WTC11 (cell line): Measurements from ENCODE around the gene PRR12. TPM values are rescaled to one million over a fixed set of nuclear protein-coding genes. Genes with fewer than 3 reads are reported as not detected.

Experiments used
- CREM ChIP-seq: sonication (generic); formaldehyde crosslinking; IDR thresholded peaks from 2 replicates; pipeline ENCODE4 v1.8.1; 2022; ENCODE audit warnings: mild to moderate bottlenecking, missing genetic modification reagents, moderate library complexity
- FOXP1 ChIP-seq: sonication (generic); formaldehyde crosslinking; IDR thresholded peaks from 2 replicates; pipeline ENCODE4 v1.8.0; 2022; ENCODE audit warnings: missing genetic modification reagents, mild to moderate bottlenecking, moderate library complexity, borderline replicate concordance
- HMGA2 ChIP-seq: fragments of 250-450 bp; sonication (Bioruptor Pico); IDR thresholded peaks from 2 replicates; pipeline ENCODE4 v1.4.0; 2021; ENCODE audit warnings: mild to moderate bottlenecking, moderate library complexity
- IRF1 ChIP-seq: sonication (generic); formaldehyde crosslinking; IDR thresholded peaks from 2 replicates; pipeline ENCODE4 v1.8.0; 2023; ENCODE audit warnings: missing genetic modification reagents
- MLX ChIP-seq: sonication (generic); formaldehyde crosslinking; IDR thresholded peaks from 2 replicates; pipeline ENCODE4 v1.8.1; 2023; ENCODE audit warnings: mild to moderate bottlenecking, missing genetic modification reagents, moderate library complexity
- NFYB ChIP-seq: sonication (generic); formaldehyde crosslinking; conservative IDR thresholded peaks from 2 replicates; pipeline ENCODE4 v1.8.0; 2022; ENCODE audit warnings: low read depth, missing genetic modification reagents
- NR1H2 ChIP-seq: sonication (generic); formaldehyde crosslinking; IDR thresholded peaks from 2 replicates; pipeline ENCODE4 v1.9.0; 2021; ENCODE audit warnings: mild to moderate bottlenecking, moderate library complexity, missing genetic modification reagents
- PREB ChIP-seq: sonication (generic); formaldehyde crosslinking; IDR thresholded peaks from 2 replicates; pipeline ENCODE4 v1.8.1; 2022; ENCODE audit warnings: mild to moderate bottlenecking, missing genetic modification reagents, moderate library complexity, borderline replicate concordance
- SMAD3 ChIP-seq: sonication (generic); formaldehyde crosslinking; IDR thresholded peaks from 2 replicates; pipeline ENCODE4 v1.8.0; 2022; ENCODE audit warnings: missing genetic modification reagents, mild to moderate bottlenecking, borderline replicate concordance
- SMAD4 ChIP-seq: sonication (generic); formaldehyde crosslinking; IDR thresholded peaks from 2 replicates; pipeline ENCODE4 v1.8.0; 2022; ENCODE audit warnings: mild to moderate bottlenecking, missing genetic modification reagents
- TCF7 ChIP-seq: sonication (generic); formaldehyde crosslinking; IDR thresholded peaks from 2 replicates; pipeline ENCODE4 v1.8.0; 2022; ENCODE audit warnings: mild to moderate bottlenecking, low read depth, missing genetic modification reagents, moderate library complexity
- TP53 ChIP-seq: sonication (generic); formaldehyde crosslinking; IDR thresholded peaks from 2 replicates; pipeline ENCODE4 v1.8.1; 2023; ENCODE audit warnings: mild to moderate bottlenecking, missing genetic modification reagents
- ZNF121 ChIP-seq: sonication (generic); formaldehyde crosslinking; IDR thresholded peaks from 2 replicates; pipeline ENCODE4 v1.8.0; 2023; ENCODE audit warnings: missing genetic modification reagents
- ZNF138 ChIP-seq: sonication (generic); formaldehyde crosslinking; conservative IDR thresholded peaks from 2 replicates; pipeline ENCODE4 v1.8.1; 2022; ENCODE audit warnings: mild to moderate bottlenecking, moderate library complexity, missing genetic modification reagents
- ZNF317 ChIP-seq: sonication (generic); formaldehyde crosslinking; IDR thresholded peaks from 2 replicates; pipeline ENCODE4 v1.8.1; 2023; ENCODE audit warnings: low read depth, mild to moderate bottlenecking, moderate library complexity, missing genetic modification reagents, borderline replicate concordance
- ZNF416 ChIP-seq: fragments of 250-450 bp; sonication (Bioruptor Pico); IDR thresholded peaks from 2 replicates; pipeline ENCODE4 v1.9.0; 2021; ENCODE audit warnings: mild to moderate bottlenecking, inconsistent platforms
- ZNF532 ChIP-seq: fragments of 250-450 bp; sonication (Bioruptor Pico); IDR thresholded peaks from 2 replicates; pipeline ENCODE4 v1.9.0; 2021; ENCODE audit warnings: mild to moderate bottlenecking, borderline replicate concordance
- total RNA-seq: library from RNA; stranded (reverse); gene quantifications from 3 replicates; pipeline ENCODE4 v1.2.3, GENCODE V29; 2021
- TF ChIP-seq, protein P1 (sequence below): sonication (generic); formaldehyde crosslinking; IDR thresholded peaks from 2 replicates; pipeline ENCODE4 v1.8.0; 2022; ENCODE audit warnings: mild to moderate bottlenecking, missing genetic modification reagents
- TF ChIP-seq, protein P2 (sequence below): sonication (generic); formaldehyde crosslinking; conservative IDR thresholded peaks from 2 replicates; pipeline ENCODE4 v1.8.1; 2023; ENCODE audit warnings: mild to moderate bottlenecking, low read depth, missing genetic modification reagents, moderate library complexity
- TF ChIP-seq, protein P3 (sequence below): sonication (generic); formaldehyde crosslinking; IDR thresholded peaks from 2 replicates; pipeline ENCODE4 v1.8.0; 2023; ENCODE audit warnings: missing genetic modification reagents, mild to moderate bottlenecking, borderline replicate concordance

The PRR12 gene
- total RNA-seq, 1 experiment from 2014 or later: 86.1 TPM

- TF ChIP-seq ZNF121 (no peak), TP53 (CRISPR knock-in tag) (peak; percentile 90), HMGA2 (no peak), NR1H2 (no peak), MLX (CRISPR knock-in tag) (no peak), ZNF138 (no peak), SMAD4 (CRISPR knock-in tag) (no peak), CREM (CRISPR knock-in tag) (no peak), SMAD3 (peak; percentile 30; the same call in 1 of the 2 replicates), ZNF532 (CRISPR knock-in tag) (no peak), FOXP1 (CRISPR knock-in tag) (0 out of 2 replicates have a peak, but pooled peaks have one; percentile 64), ZNF416 (CRISPR knock-in tag) (no peak), TCF7 (CRISPR knock-in tag) (no peak), NFYB (CRISPR knock-in tag) (no peak), ZNF317 (0 out of 2 replicates have a peak, but pooled peaks have one; percentile 9), PREB (CRISPR knock-in tag) (no peak), IRF1 (CRISPR knock-in tag) (no peak)
- TF ChIP-seq, protein P1, sequence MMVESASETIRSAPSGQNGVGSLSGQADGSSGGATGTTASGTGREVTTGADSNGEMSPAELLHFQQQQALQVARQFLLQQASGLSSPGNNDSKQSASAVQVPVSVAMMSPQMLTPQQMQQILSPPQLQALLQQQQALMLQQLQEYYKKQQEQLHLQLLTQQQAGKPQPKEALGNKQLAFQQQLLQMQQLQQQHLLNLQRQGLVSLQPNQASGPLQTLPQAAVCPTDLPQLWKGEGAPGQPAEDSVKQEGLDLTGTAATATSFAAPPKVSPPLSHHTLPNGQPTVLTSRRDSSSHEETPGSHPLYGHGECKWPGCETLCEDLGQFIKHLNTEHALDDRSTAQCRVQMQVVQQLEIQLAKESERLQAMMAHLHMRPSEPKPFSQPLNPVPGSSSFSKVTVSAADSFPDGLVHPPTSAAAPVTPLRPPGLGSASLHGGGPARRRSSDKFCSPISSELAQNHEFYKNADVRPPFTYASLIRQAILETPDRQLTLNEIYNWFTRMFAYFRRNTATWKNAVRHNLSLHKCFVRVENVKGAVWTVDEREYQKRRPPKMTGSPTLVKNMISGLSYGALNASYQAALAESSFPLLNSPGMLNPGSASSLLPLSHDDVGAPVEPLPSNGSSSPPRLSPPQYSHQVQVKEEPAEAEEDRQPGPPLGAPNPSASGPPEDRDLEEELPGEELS (CRISPR knock-in tag): 0 out of 2 replicates have a peak, but pooled peaks have one; percentile 62
- TF ChIP-seq, protein P2, sequence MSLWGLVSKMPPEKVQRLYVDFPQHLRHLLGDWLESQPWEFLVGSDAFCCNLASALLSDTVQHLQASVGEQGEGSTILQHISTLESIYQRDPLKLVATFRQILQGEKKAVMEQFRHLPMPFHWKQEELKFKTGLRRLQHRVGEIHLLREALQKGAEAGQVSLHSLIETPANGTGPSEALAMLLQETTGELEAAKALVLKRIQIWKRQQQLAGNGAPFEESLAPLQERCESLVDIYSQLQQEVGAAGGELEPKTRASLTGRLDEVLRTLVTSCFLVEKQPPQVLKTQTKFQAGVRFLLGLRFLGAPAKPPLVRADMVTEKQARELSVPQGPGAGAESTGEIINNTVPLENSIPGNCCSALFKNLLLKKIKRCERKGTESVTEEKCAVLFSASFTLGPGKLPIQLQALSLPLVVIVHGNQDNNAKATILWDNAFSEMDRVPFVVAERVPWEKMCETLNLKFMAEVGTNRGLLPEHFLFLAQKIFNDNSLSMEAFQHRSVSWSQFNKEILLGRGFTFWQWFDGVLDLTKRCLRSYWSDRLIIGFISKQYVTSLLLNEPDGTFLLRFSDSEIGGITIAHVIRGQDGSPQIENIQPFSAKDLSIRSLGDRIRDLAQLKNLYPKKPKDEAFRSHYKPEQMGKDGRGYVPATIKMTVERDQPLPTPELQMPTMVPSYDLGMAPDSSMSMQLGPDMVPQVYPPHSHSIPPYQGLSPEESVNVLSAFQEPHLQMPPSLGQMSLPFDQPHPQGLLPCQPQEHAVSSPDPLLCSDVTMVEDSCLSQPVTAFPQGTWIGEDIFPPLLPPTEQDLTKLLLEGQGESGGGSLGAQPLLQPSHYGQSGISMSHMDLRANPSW (CRISPR knock-in tag): 0 out of 2 replicates have a peak, but pooled peaks have one; percentile 57
- TF ChIP-seq, protein P3, sequence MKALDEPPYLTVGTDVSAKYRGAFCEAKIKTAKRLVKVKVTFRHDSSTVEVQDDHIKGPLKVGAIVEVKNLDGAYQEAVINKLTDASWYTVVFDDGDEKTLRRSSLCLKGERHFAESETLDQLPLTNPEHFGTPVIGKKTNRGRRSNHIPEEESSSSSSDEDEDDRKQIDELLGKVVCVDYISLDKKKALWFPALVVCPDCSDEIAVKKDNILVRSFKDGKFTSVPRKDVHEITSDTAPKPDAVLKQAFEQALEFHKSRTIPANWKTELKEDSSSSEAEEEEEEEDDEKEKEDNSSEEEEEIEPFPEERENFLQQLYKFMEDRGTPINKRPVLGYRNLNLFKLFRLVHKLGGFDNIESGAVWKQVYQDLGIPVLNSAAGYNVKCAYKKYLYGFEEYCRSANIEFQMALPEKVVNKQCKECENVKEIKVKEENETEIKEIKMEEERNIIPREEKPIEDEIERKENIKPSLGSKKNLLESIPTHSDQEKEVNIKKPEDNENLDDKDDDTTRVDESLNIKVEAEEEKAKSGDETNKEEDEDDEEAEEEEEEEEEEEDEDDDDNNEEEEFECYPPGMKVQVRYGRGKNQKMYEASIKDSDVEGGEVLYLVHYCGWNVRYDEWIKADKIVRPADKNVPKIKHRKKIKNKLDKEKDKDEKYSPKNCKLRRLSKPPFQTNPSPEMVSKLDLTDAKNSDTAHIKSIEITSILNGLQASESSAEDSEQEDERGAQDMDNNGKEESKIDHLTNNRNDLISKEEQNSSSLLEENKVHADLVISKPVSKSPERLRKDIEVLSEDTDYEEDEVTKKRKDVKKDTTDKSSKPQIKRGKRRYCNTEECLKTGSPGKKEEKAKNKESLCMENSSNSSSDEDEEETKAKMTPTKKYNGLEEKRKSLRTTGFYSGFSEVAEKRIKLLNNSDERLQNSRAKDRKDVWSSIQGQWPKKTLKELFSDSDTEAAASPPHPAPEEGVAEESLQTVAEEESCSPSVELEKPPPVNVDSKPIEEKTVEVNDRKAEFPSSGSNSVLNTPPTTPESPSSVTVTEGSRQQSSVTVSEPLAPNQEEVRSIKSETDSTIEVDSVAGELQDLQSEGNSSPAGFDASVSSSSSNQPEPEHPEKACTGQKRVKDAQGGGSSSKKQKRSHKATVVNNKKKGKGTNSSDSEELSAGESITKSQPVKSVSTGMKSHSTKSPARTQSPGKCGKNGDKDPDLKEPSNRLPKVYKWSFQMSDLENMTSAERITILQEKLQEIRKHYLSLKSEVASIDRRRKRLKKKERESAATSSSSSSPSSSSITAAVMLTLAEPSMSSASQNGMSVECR (CRISPR knock-in tag): peak; percentile 51; the same call in 1 of the 2 replicates
These were observed 34.3 kb upstream of the PRR12 start (continued) for GRCh38 chr19:49556412-49557398.
